ENCODE measurements around the gene WDR64. TPM values are rescaled to one million over a fixed set of nuclear protein-coding genes. Genes with fewer than 3 reads are reported as not detected.
A peak's percentile ranks its signal among the peaks of the same experiment; 100 is the strongest.

Gene WDR64
- polyA plus RNA-seq, 2 of the 4 experiments (the other 2 are of a cell fraction), result not detected

DNA sequence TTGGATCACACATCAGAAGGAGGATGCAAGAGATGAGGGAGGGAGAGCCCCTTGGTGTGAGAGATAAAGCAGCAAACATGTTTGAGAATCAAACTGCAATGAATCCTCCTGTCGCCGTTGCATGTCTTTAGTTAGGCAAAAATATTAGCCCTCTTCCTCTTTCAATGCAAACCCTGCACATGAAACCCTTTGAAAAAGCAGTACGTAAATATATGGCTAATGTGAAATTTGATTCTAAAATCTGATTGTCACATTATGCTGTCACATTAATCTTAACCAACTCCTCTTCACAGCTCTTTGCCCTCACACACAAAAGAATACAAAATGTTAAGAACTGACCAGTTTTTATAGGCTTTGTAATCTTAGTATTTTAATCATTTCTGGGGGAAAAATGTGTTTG, 63.4 kb downstream of the WDR64 start:
- FAIRE-seq (peak; percentile 7), DNase-seq (ENCODE audit: low read depth in 1 of 2, low spot score in 1 of 2) (no peak)
- CTCF ChIA-PET, result interaction anchor here (1.1 kb wide), 1 partner anchor 104 kb away, joined by 4 read pairs; no protein-coding TSS in a partner anchor

DNA sequence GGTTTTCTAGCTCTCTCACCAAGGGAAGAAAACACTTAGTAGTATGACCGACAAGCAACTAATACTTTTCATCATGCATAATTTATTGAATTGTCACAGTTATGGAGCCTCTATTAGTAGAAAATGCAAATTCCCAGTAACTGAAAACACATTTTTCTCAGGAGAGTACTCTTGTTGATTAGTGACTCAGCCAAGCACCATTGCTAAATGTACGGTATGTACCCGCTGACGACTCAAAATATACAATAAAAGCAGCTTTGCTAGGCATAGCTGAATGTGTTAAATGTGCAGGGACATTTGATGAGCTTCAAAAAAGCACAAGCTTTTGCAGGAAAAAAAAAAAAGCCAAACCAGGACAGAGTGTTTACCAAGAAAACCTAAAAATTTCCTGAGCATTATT, 63.9 kb downstream of the WDR64 start:
- no peaks in the 10 kb centered on the region for H3K9me3 ChIP-seq
- 89% methylated on average over 4 of the region's 4 CpGs for WGBS (ENCODE audit: missing lambda C conversion rate)
- TF ChIP-seq RCOR1 (IDR thresholded peaks at IDR 0.05; ENCODE audit: low read depth, low read length) (no peak), ESRRA (IDR thresholded peaks at IDR 0.05; ENCODE audit: borderline replicate concordance, low read length) (no peak), MYC (IDR thresholded peaks at IDR 0.05; ENCODE audit: borderline replicate concordance, low read length) (no peak), HOXB13 (CRISPR knock-in tag; IDR thresholded peaks at IDR 0.05; ENCODE audit: low read depth) (no peak), POLR2AphosphoS2 (conservative IDR thresholded peaks at IDR 0.05; ENCODE audit: low read length) (no peak), NR3C1 (IDR thresholded peaks at IDR 0.05) (no peak), CEBPB (IDR thresholded peaks at IDR 0.05) (no peak), HEYL (CRISPR knock-in tag; IDR thresholded peaks at IDR 0.05) (no peak), FOXS1 (CRISPR knock-in tag; IDR thresholded peaks at IDR 0.05) (no peak), EP300 (IDR thresholded peaks at IDR 0.05) (no peak), ZNF302 (CRISPR knock-in tag; IDR thresholded peaks at IDR 0.05) (no peak), TFCP2L1 (CRISPR knock-in tag; IDR thresholded peaks at IDR 0.05) (no peak), BHLHE40 (IDR thresholded peaks at IDR 0.05; ENCODE audit: low read depth, low read length) (no peak), CBX2 (IDR thresholded peaks at IDR 0.05; ENCODE audit: borderline replicate concordance, low read depth) (no peak)
- TF ChIP-seq, protein P1, sequence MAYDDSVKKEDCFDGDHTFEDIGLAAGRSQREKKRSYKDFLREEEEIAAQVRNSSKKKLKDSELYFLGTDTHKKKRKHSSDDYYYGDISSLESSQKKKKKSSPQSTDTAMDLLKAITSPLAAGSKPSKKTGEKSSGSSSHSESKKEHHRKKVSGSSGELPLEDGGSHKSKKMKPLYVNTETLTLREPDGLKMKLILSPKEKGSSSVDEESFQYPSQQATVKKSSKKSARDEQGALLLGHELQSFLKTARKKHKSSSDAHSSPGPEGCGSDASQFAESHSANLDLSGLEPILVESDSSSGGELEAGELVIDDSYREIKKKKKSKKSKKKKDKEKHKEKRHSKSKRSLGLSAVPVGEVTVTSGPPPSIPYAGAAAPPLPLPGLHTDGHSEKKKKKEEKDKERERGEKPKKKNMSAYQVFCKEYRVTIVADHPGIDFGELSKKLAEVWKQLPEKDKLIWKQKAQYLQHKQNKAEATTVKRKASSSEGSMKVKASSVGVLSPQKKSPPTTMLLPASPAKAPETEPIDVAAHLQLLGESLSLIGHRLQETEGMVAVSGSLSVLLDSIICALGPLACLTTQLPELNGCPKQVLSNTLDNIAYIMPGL (CRISPR knock-in tag; IDR thresholded peaks at IDR 0.05; ENCODE audit: borderline replicate concordance), result no peak
- TF ChIP-seq, protein P2, sequence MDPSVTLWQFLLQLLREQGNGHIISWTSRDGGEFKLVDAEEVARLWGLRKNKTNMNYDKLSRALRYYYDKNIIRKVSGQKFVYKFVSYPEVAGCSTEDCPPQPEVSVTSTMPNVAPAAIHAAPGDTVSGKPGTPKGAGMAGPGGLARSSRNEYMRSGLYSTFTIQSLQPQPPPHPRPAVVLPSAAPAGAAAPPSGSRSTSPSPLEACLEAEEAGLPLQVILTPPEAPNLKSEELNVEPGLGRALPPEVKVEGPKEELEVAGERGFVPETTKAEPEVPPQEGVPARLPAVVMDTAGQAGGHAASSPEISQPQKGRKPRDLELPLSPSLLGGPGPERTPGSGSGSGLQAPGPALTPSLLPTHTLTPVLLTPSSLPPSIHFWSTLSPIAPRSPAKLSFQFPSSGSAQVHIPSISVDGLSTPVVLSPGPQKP (IDR thresholded peaks at IDR 0.05; ENCODE audit: low read depth, low read length), result no peak
- TF ChIP-seq, protein P3, sequence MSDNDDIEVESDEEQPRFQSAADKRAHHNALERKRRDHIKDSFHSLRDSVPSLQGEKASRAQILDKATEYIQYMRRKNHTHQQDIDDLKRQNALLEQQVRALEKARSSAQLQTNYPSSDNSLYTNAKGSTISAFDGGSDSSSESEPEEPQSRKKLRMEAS (IDR thresholded peaks at IDR 0.05), result no peak
- TF ChIP-seq, protein P4, sequence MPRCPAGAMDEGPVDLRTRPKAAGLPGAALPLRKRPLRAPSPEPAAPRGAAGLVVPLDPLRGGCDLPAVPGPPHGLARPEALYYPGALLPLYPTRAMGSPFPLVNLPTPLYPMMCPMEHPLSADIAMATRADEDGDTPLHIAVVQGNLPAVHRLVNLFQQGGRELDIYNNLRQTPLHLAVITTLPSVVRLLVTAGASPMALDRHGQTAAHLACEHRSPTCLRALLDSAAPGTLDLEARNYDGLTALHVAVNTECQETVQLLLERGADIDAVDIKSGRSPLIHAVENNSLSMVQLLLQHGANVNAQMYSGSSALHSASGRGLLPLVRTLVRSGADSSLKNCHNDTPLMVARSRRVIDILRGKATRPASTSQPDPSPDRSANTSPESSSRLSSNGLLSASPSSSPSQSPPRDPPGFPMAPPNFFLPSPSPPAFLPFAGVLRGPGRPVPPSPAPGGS (IDR thresholded peaks at IDR 0.05), result no peak
- DNase-seq (ENCODE audit: low read depth in 1 of 2, low spot score in 1 of 2) (no peak), ATAC-seq (no peak), FAIRE-seq (no peak)
- H3K4me3 ChIP-seq, result no peak overlapping the region
- POLR2A ChIA-PET, result no interaction called here
- H3K4me1 ChIP-seq, result peaks cover 3% of the 10 kb centered on the region; the same call in 1 of the 3 replicates
- H3K4me2 ChIP-seq, result no peak overlapping the region
- no peak overlapping the region for H3K27ac ChIP-seq
- CTCF ChIA-PET, result interaction anchor here (1.1 kb wide), 1 partner anchor 105 kb away, joined by 4 read pairs; no protein-coding TSS in a partner anchor

More for the DNA sequence above, 63.4 kb downstream of the WDR64 start:
- Histone ChIP-seq H3K9me3 (no peaks in the 10 kb centered on the region), H3K4me2 (no peak overlapping the region), H3K4me1 (peaks cover 3% of the 10 kb centered on the region; the same call in 1 of the 3 replicates), H3K4me3 (no peak overlapping the region), H3K27ac (no peak overlapping the region)
- TF ChIP-seq CHD4 (IDR thresholded peaks at IDR 0.05; ENCODE audit: borderline replicate concordance) (no peak), FOSB (CRISPR knock-in tag; IDR thresholded peaks at IDR 0.05) (no peak), SREBF2 (IDR thresholded peaks at IDR 0.05) (no peak), CEBPB (IDR thresholded peaks at IDR 0.05) (no peak), POLR2A (IDR thresholded peaks at IDR 0.05; ENCODE audit: low read length) (no peak), TP53 (CRISPR knock-in tag; IDR thresholded peaks at IDR 0.05) (no peak), ZSCAN20 (CRISPR knock-in tag; IDR thresholded peaks at IDR 0.05) (no peak), ZC3H11A (IDR thresholded peaks at IDR 0.05) (no peak), ZNF302 (CRISPR knock-in tag; IDR thresholded peaks at IDR 0.05) (no peak), CBX8 (IDR thresholded peaks at IDR 0.05) (no peak), NPAS2 (CRISPR knock-in tag; IDR thresholded peaks at IDR 0.05; ENCODE audit: borderline replicate concordance) (no peak), NR3C1 (IDR thresholded peaks at IDR 0.05) (no peak), RNF2 (IDR thresholded peaks at IDR 0.05; ENCODE audit: borderline replicate concordance, low read depth) (no peak), FOXS1 (CRISPR knock-in tag; IDR thresholded peaks at IDR 0.05) (no peak)
- TF ChIP-seq, protein P3 (IDR thresholded peaks at IDR 0.05), result no peak
- TF ChIP-seq, protein P5, sequence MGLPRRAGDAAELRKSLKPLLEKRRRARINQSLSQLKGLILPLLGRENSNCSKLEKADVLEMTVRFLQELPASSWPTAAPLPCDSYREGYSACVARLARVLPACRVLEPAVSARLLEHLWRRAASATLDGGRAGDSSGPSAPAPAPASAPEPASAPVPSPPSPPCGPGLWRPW (IDR thresholded peaks at IDR 0.05), result no peak
- TF ChIP-seq, protein P6, sequence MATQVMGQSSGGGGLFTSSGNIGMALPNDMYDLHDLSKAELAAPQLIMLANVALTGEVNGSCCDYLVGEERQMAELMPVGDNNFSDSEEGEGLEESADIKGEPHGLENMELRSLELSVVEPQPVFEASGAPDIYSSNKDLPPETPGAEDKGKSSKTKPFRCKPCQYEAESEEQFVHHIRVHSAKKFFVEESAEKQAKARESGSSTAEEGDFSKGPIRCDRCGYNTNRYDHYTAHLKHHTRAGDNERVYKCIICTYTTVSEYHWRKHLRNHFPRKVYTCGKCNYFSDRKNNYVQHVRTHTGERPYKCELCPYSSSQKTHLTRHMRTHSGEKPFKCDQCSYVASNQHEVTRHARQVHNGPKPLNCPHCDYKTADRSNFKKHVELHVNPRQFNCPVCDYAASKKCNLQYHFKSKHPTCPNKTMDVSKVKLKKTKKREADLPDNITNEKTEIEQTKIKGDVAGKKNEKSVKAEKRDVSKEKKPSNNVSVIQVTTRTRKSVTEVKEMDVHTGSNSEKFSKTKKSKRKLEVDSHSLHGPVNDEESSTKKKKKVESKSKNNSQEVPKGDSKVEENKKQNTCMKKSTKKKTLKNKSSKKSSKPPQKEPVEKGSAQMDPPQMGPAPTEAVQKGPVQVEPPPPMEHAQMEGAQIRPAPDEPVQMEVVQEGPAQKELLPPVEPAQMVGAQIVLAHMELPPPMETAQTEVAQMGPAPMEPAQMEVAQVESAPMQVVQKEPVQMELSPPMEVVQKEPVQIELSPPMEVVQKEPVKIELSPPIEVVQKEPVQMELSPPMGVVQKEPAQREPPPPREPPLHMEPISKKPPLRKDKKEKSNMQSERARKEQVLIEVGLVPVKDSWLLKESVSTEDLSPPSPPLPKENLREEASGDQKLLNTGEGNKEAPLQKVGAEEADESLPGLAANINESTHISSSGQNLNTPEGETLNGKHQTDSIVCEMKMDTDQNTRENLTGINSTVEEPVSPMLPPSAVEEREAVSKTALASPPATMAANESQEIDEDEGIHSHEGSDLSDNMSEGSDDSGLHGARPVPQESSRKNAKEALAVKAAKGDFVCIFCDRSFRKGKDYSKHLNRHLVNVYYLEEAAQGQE (IDR thresholded peaks at IDR 0.05), result no peak
- ATAC-seq, result no peak
- POLR2A ChIA-PET, result no interaction called here
- 93% methylated on average over 3 of the region's 3 CpGs for WGBS (ENCODE audit: missing lambda C conversion rate)

Data from A549 (cell line).